Fibroblast of lung (primary cell): Measurements from ENCODE around the gene ITPRID2. TPM values are rescaled to one million over a fixed set of nuclear protein-coding genes. Genes with fewer than 3 reads are reported as not detected.

Experiments used
- DNase-seq, 2 donors: peaks; one replicate each; pipeline versions ENCODE4 v3.0.0 to v3.0.0-alpha.2; 2010; ENCODE audit warnings: low read depth in 2 of 2
- H2AFZ ChIP-seq: 2 replicates; pipeline ENCODE4 v1.5.1; 2012; ENCODE audit warnings: low read length, control low read depth, inconsistent platforms
- H3K27ac ChIP-seq: 2 replicates; pipeline ENCODE4 v1.5.1; 2011; ENCODE audit warnings: low read length, control low read depth; ENCODE audit not compliant: insufficient read depth
- H3K27me3 ChIP-seq: 2 replicates; pipeline ENCODE4 v1.5.1; 2011; ENCODE audit warnings: mild to moderate bottlenecking, low read length; ENCODE audit not compliant: control insufficient read depth, insufficient read depth
- H3K36me3 ChIP-seq: 2 replicates; pipeline ENCODE4 v1.5.1; 2011; ENCODE audit warnings: low read length; ENCODE audit not compliant: control insufficient read depth, insufficient read depth
- H3K4me1 ChIP-seq: 2 replicates; pipeline ENCODE4 v1.5.1; 2011; ENCODE audit warnings: low read length; ENCODE audit not compliant: control insufficient read depth, insufficient read depth; ENCODE audit errors: extremely low read depth
- H3K4me2 ChIP-seq: 2 replicates; pipeline ENCODE4 v1.5.1; 2011; ENCODE audit warnings: low read length, control low read depth; ENCODE audit not compliant: insufficient read depth; ENCODE audit errors: extremely low read depth
- H3K4me3 ChIP-seq, 4 experiments: fragments of 200-600 bp in 1 of 4; sonication (generic) in 1 of 4; replicated peaks in 1 of 4; 2 replicates each; pipeline ENCODE4 v1.5.1; 2011 to 2016; ENCODE audit warnings: low read length in 4 of 4, low read depth in 3 of 4, mild to moderate bottlenecking in 3 of 4, control low read depth in 2 of 4, inconsistent platforms in 1 of 4, mixed read lengths in 1 of 4; ENCODE audit not compliant: insufficient read depth in 1 of 4; ENCODE audit errors: control extremely low read depth in 1 of 4
- H3K79me2 ChIP-seq: 2 replicates; pipeline ENCODE4 v1.5.1; 2012; ENCODE audit warnings: mild to moderate bottlenecking, low read length, inconsistent platforms; ENCODE audit not compliant: control insufficient read depth, insufficient read depth
- H3K9ac ChIP-seq: 2 replicates; pipeline ENCODE4 v1.5.1; 2011; ENCODE audit warnings: mild to moderate bottlenecking, low read length, control low read depth; ENCODE audit not compliant: insufficient read depth
- H3K9me3 ChIP-seq: 2 replicates; pipeline ENCODE4 v1.5.1; 2012; ENCODE audit warnings: low read depth, low read length; ENCODE audit not compliant: control insufficient read depth, insufficient read depth
- H4K20me1 ChIP-seq: 2 replicates; pipeline ENCODE4 v1.5.1; 2011; ENCODE audit warnings: low read length; ENCODE audit not compliant: control insufficient read depth, insufficient read depth; ENCODE audit errors: extremely low read depth
- CTCF ChIP-seq, 2 donors: IDR thresholded peaks in 1 of 2; conservative IDR thresholded peaks in 1 of 2; 1 replicate in 1 of 2; 2 replicates in 1 of 2; pipeline ENCODE4 v1.5.1; 2011 to 2012; ENCODE audit warnings: low read length in 2 of 2, control low read depth in 1 of 2, inconsistent platforms in 1 of 2, low read depth in 1 of 2, mild to moderate bottlenecking in 1 of 2
- EZH2 ChIP-seq: IDR thresholded peaks from 2 replicates; pipeline ENCODE4 v1.5.1; 2012; ENCODE audit warnings: low read length, control low read depth, mild to moderate bottlenecking; ENCODE audit errors: missing control alignments
- polyA plus RNA-seq, 2 donors: library from polyadenylated mRNA; depleted of rRNA in 1 of 2; stranded (reverse) in 1 of 2; unstranded in 1 of 2; fragments of >200 nt; gene quantifications; 2 replicates each; pipeline ENCODE4 v1.2.1, GENCODE V29; 2011 to 2012; ENCODE audit warnings: missing spikeins in 1 of 2
- total RNA-seq: library from RNA; depleted of rRNA; stranded (reverse); fragments of >200 nt; gene quantifications from 2 replicates; pipeline ENCODE4 v1.2.1, GENCODE V29; 2014

Gene ITPRID2
- total and polyA plus RNA-seq, 2 donors (not counting 1 experiment from before 2014, with no cell fraction given): 70.5 to 179 TPM

GRCh38 chr2:181846399-181847197, 44.9 kb upstream of the ITPRID2 start:
- Histone ChIP-seq H3K79me2 (no peaks in the 10 kb centered on the region), H3K27me3 (no peaks in the 10 kb centered on the region), H3K9ac (no peak overlapping the region), H4K20me1 (no peaks in the 10 kb centered on the region), H3K27ac (no peak overlapping the region), H3K36me3 (no peaks in the 10 kb centered on the region), H2AFZ (no peak overlapping the region), H3K4me1 (no peaks in the 10 kb centered on the region), H3K4me3 (no peak overlapping the region), H3K9me3 (no peaks in the 10 kb centered on the region), H3K4me2 (no peak overlapping the region)
- no peak for DNase-seq
- no peak for TF ChIP-seq EZH2
- no peak for TF ChIP-seq CTCF (conservative IDR thresholded peaks at IDR 0.05 in 1 of 2, IDR thresholded peaks at IDR 0.05 in 1 of 2; ENCODE audit: low read depth in 1 of 2, low read length in 2 of 2)

GRCh38 chr2:181847198-181847556, 44.4 kb upstream of the ITPRID2 start:
- H3K4me3 ChIP-seq: no peak overlapping the region
- H3K9ac ChIP-seq: no peak overlapping the region
- no peak overlapping the region for H2AFZ ChIP-seq
- no peak for DNase-seq
- no peaks in the 10 kb centered on the region for H3K79me2 ChIP-seq
- H3K4me1 ChIP-seq: no peaks in the 10 kb centered on the region
- H4K20me1 ChIP-seq: no peaks in the 10 kb centered on the region
- no peaks in the 10 kb centered on the region for H3K9me3 ChIP-seq
- H3K4me2 ChIP-seq: no peak overlapping the region
- no peak for TF ChIP-seq CTCF (conservative IDR thresholded peaks at IDR 0.05 in 1 of 2, IDR thresholded peaks at IDR 0.05 in 1 of 2; ENCODE audit: low read depth in 1 of 2, low read length in 2 of 2)
- H3K27ac ChIP-seq: no peak overlapping the region
- no peaks in the 10 kb centered on the region for H3K27me3 ChIP-seq
- no peaks in the 10 kb centered on the region for H3K36me3 ChIP-seq

GRCh38 chr2:181847702-181848101, 43.8 kb upstream of the ITPRID2 start:
- H3K9ac ChIP-seq: no peak overlapping the region
- TF ChIP-seq CTCF (conservative IDR thresholded peaks at IDR 0.05 in 1 of 2, IDR thresholded peaks at IDR 0.05 in 1 of 2; ENCODE audit: low read depth in 1 of 2, low read length in 2 of 2) (no peak), EZH2 (no peak)
- H3K79me2 ChIP-seq: no peaks in the 10 kb centered on the region
- no peaks in the 10 kb centered on the region for H3K4me1 ChIP-seq
- H3K9me3 ChIP-seq: no peaks in the 10 kb centered on the region
- no peaks in the 10 kb centered on the region for H3K27me3 ChIP-seq
- H3K4me3 ChIP-seq: no peak overlapping the region
- no peak overlapping the region for H3K4me2 ChIP-seq
- no peak overlapping the region for H3K27ac ChIP-seq
- H4K20me1 ChIP-seq: no peaks in the 10 kb centered on the region
- no peak overlapping the region for H2AFZ ChIP-seq
- no peak for DNase-seq
- no peaks in the 10 kb centered on the region for H3K36me3 ChIP-seq
